GM12872 (cell line): Measurements from ENCODE around the gene CRHBP.

Experiments used
- TF ChIP-seq, protein P1 (sequence below): IDR thresholded peaks from 3 replicates; pipeline ENCODE4 v1.5.1; 2011; ENCODE audit warnings: low read depth, mild to moderate bottlenecking, low read length, moderate library complexity; ENCODE audit not compliant: insufficient read depth

The CRHBP gene

DNA sequence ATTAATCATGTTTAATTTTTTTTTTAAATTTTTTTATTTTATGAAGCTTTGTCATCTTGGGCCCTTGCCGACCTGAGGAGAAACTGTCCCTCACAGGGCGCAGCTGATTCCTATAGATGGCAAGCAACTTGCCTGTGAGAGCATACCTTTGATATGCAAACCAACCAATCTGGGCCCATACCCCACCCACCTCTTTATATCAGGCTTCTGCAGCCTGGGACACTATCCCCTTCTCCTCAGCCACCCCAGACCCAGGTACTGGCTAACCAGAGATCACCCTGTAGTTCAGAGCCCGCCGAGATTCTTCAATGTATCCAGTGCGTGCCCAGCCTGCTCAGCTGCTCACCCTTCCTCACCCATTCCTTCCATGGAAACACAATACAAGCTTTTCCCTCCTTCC, 58.7 kb downstream of the CRHBP start:
- TF ChIP-seq, protein P1, sequence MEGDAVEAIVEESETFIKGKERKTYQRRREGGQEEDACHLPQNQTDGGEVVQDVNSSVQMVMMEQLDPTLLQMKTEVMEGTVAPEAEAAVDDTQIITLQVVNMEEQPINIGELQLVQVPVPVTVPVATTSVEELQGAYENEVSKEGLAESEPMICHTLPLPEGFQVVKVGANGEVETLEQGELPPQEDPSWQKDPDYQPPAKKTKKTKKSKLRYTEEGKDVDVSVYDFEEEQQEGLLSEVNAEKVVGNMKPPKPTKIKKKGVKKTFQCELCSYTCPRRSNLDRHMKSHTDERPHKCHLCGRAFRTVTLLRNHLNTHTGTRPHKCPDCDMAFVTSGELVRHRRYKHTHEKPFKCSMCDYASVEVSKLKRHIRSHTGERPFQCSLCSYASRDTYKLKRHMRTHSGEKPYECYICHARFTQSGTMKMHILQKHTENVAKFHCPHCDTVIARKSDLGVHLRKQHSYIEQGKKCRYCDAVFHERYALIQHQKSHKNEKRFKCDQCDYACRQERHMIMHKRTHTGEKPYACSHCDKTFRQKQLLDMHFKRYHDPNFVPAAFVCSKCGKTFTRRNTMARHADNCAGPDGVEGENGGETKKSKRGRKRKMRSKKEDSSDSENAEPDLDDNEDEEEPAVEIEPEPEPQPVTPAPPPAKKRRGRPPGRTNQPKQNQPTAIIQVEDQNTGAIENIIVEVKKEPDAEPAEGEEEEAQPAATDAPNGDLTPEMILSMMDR = no peak

DNA sequence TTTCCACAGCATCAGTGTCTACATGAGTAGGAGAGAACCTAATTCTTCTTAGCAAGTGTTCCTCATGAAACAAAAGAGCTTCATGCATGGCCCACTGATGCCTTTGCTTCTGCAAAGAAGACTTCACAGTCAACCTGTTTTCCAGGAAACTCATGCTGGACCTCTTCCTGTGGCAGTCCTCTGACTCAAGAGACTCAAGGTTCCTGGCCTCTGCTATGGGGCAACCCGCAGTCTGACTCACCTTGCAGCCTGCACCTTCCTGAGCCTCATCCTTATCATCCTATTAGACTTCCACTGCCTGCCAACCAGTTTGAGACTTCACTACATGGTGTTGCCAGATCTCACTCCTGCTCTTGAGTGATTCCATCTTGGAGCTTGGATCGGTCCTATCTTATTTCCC, 59.8 kb downstream of the CRHBP start:
- TF ChIP-seq, protein P1 = no peak

DNA sequence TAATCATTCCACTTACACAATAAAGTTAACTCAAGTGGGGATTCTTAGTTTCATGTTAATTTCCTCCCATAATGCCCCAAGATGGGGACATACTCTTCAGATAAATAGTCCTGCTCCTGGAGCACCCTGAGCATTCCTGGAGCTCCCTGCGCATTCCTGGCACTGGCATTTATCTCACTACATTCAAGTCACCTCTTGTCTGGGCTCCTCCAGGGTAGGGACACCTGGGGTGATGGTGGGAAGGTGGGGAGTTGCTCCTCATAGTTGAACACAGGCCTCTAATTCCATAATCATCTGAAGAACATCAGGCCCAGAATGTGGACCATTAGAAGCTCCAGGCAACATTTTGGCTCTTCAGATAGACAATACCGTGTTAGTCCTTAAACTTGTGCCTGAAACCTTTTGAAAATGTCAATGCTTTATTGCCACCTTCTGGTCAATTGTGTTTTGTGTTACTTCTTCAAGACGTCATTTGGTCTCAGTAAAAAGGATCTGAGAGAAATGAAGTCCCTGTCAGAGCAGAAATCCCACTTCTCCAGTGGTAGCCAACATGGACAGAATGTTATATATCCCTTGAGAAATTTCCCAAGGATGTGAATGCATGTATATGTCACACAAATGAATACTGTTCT, 63.2 kb downstream of the CRHBP start:
- TF ChIP-seq, protein P1 = peak; percentile 32; the same call in 1 of the 3 replicates

DNA sequence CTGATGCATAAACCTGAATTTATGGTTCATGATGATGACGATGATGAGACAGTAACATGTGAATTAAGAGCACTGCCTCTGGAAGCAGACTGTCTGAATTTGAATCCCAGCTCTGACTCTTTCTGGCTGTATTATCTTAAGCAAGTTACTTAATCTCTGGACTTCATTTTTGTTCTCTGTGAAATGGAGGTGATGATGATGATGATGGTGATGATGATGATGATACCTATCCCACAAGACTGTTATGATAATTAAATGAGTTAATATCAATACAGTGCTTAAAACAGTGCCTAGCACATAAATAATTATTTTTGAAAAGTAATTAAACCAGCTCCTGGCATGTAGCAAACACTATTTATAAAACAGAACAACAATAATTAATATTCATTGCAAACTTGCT, 64.1 kb downstream of the CRHBP start:
- TF ChIP-seq, protein P1 = no peak

DNA sequence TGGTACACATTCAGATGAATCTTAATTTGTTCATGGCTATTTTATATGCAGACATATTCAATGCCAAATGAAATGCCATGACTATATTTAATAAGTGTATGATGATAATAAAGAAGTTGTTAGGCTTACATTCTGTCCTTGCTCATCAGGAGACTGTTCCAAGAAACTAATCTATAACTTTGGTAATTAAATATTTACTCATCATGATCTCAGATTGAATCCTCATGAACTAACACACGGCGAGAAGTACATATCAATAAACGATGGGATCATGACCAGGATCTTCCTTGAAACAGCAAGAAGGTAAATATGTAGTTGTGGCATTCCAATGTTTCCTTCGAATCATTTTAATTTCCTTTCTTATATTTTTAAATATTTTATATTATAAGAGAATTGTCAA, 64.8 kb downstream of the CRHBP start:
- TF ChIP-seq, protein P1 = no peak
